Smooth muscle cell (in vitro differentiated cells): ENCODE results near the gene INF2. TPM values are rescaled to one million over a fixed set of nuclear protein-coding genes. Genes with fewer than 3 reads are reported as not detected.

Experiments used
- DNase-seq: peaks from one replicate; lab custom pipeline; 2025; ENCODE audit not compliant: unreplicated experiment; lab: John Stamatoyannopoulos, UW
- H2AFZ ChIP-seq: fragments of 200-600 bp; sonication (generic); 2 replicates; pipeline ENCODE4 v1.6.0; 2016; ENCODE audit warnings: antibody characterized with exemption, low read depth, mild to moderate bottlenecking
- H3F3A ChIP-seq: fragments of 200-600 bp; sonication (generic); 2 replicates; pipeline ENCODE4 v1.6.0; 2017; ENCODE audit warnings: antibody characterized with exemption, low read depth
- H3K27ac ChIP-seq: fragments of 200-600 bp; sonication (generic); 2 replicates; pipeline ENCODE4 v1.5.1; 2016; ENCODE audit warnings: low read depth, mild to moderate bottlenecking
- H3K27me3 ChIP-seq: fragments of 200-600 bp; sonication (generic); 2 replicates; pipeline ENCODE4 v1.6.1; 2016; ENCODE audit warnings: low read depth, mild to moderate bottlenecking
- H3K36me3 ChIP-seq: fragments of 200-600 bp; sonication (generic); 2 replicates; pipeline ENCODE4 v1.5.1; 2016; ENCODE audit warnings: low read depth
- H3K4me1 ChIP-seq: fragments of 200-600 bp; sonication (generic); 2 replicates; pipeline ENCODE4 v1.5.1; 2016; ENCODE audit warnings: low read depth
- H3K4me2 ChIP-seq: fragments of 200-600 bp; sonication (generic); 2 replicates; pipeline ENCODE4 v1.6.0; 2016; ENCODE audit warnings: mild to moderate bottlenecking
- H3K4me3 ChIP-seq: fragments of 200-600 bp; sonication (generic); 2 replicates; pipeline ENCODE4 v1.5.1; 2016; ENCODE audit warnings: mild to moderate bottlenecking
- H3K79me2 ChIP-seq: fragments of 200-600 bp; sonication (generic); 2 replicates; pipeline ENCODE4 v1.6.0; 2016; ENCODE audit warnings: low read depth, mild to moderate bottlenecking
- H3K9ac ChIP-seq: fragments of 200-600 bp; sonication (generic); 2 replicates; pipeline ENCODE4 v1.6.0; 2016; ENCODE audit warnings: low read depth
- H3K9me3 ChIP-seq: fragments of 200-600 bp; sonication (generic); replicated peaks from 2 replicates; pipeline ENCODE4 v1.5.1; 2016; ENCODE audit warnings: low read depth
- H4K20me1 ChIP-seq: fragments of 200-600 bp; sonication (generic); 2 replicates; pipeline ENCODE4 v1.6.0; 2016; ENCODE audit warnings: low read depth
- WGBS: methylation state at CpG from one replicate; pipeline ENCODE4 v1.1.7; 2016; ENCODE audit warnings: low lambda C conversion rate; 5-methylcytosine and 5-hydroxymethylcytosine counted together
- polyA plus RNA-seq: library from polyadenylated mRNA; unstranded; fragments of >200 nt; fragmentation: Nextera tagmentation; extraction: Ambion mirVana; gene quantifications from 2 replicates; pipeline ENCODE4 v1.2.1, GENCODE V29; 2016
- total RNA-seq: library from RNA; depleted of rRNA; stranded (reverse); fragments of >200 nt; gene quantifications from 2 replicates; pipeline ENCODE4 v1.2.3, GENCODE V29; 2014
- TF ChIP-seq, protein P1 (sequence below): fragments of 200-600 bp; sonication (generic); IDR thresholded peaks from 2 replicates; pipeline ENCODE4 v1.5.1; 2017; ENCODE audit warnings: borderline replicate concordance, mild to moderate bottlenecking, antibody characterized with exemption; ENCODE audit not compliant: insufficient read depth, poor library complexity, severe bottlenecking

INF2 gene
- total and polyA plus RNA-seq, 2 experiments from 2014 or later: 19.9 to 29.8 TPM

DNA sequence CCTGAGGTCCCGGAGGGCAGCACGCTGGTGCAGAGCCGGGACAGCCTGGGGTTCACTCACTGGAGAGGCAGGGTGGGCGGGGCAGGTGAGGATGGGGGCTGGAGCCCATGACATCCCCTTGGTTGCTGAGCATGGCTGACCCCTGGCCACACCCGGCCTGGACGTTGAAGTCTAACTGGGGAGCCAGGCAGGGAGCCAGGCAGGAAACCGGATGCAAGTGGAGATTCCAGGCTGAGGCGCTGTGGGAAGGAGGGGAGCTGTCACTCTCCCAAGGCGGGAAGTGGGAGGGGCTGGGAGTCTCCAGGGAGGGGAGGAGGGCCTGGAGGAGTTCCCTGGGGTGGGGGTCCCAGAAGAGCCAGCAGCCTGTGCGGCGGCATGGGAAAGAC, 7.7 kb upstream of the INF2 start:
- H3K36me3 ChIP-seq: no peaks in the 10 kb centered on the region
- no peaks in the 10 kb centered on the region for H3K79me2 ChIP-seq
- H2AFZ ChIP-seq: peak overlapping the region; percentile 17
- H3K4me3 ChIP-seq: peak overlapping the region; percentile 14
- TF ChIP-seq, protein P1, sequence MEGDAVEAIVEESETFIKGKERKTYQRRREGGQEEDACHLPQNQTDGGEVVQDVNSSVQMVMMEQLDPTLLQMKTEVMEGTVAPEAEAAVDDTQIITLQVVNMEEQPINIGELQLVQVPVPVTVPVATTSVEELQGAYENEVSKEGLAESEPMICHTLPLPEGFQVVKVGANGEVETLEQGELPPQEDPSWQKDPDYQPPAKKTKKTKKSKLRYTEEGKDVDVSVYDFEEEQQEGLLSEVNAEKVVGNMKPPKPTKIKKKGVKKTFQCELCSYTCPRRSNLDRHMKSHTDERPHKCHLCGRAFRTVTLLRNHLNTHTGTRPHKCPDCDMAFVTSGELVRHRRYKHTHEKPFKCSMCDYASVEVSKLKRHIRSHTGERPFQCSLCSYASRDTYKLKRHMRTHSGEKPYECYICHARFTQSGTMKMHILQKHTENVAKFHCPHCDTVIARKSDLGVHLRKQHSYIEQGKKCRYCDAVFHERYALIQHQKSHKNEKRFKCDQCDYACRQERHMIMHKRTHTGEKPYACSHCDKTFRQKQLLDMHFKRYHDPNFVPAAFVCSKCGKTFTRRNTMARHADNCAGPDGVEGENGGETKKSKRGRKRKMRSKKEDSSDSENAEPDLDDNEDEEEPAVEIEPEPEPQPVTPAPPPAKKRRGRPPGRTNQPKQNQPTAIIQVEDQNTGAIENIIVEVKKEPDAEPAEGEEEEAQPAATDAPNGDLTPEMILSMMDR: no peak
- H3K9ac ChIP-seq: no peak overlapping the region
- H3K4me1 ChIP-seq: peaks cover 48% of the 10 kb centered on the region
- no peaks in the 10 kb centered on the region for H3K9me3 ChIP-seq
- 4% methylated on average over 6 of the region's 11 CpGs for WGBS
- no peaks in the 10 kb centered on the region for H3K27me3 ChIP-seq
- H3K4me2 ChIP-seq: peak overlapping the region; percentile 84
- H3F3A ChIP-seq: peaks cover 17% of the 10 kb centered on the region
- no peak for DNase-seq
- peak overlapping the region; percentile 100 for H3K27ac ChIP-seq
- no peaks in the 10 kb centered on the region for H4K20me1 ChIP-seq

DNA sequence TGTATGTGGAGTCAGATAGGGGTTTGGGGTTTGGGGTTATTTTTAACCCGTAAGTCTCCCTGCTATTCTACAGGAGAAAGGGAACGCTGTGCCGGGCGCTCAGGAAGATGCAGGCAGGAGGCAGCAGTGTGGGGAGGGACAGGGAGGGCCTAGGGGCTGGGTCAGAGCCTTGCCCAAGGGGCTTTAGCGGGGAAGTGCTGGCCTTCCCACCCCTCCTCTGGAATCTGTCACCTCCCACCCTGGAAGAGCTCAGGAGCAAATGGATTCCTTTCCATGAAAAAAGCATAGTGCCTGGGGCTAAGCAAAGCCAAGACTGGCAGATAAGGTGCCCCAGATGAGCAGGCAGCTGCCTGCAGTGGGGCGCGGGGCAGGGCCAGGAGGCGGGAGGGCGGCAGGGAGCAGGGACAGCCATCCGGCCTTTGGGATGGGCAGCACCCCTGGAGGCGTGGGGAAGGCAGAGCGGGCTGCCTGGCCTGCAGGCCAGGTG, 7.3 kb upstream of the INF2 start:
- TF ChIP-seq, protein P1: no peak
- no peaks in the 10 kb centered on the region for H3K9me3 ChIP-seq
- WGBS: 9% methylated on average over 12 of the region's 12 CpGs
- H3K4me1 ChIP-seq: peaks cover 43% of the 10 kb centered on the region
- H2AFZ ChIP-seq: peak overlapping the region; percentile 37
- H4K20me1 ChIP-seq: no peaks in the 10 kb centered on the region
- peak overlapping the region; percentile 100 for H3K27ac ChIP-seq
- H3K4me3 ChIP-seq: peak overlapping the region; percentile 14
- no peak overlapping the region for H3K9ac ChIP-seq
- peak overlapping the region; percentile 84 for H3K4me2 ChIP-seq
- H3K79me2 ChIP-seq: no peaks in the 10 kb centered on the region
- H3K36me3 ChIP-seq: no peaks in the 10 kb centered on the region
- no peaks in the 10 kb centered on the region for H3K27me3 ChIP-seq
- DNase-seq: no peak
- H3F3A ChIP-seq: peaks cover 17% of the 10 kb centered on the region

DNA sequence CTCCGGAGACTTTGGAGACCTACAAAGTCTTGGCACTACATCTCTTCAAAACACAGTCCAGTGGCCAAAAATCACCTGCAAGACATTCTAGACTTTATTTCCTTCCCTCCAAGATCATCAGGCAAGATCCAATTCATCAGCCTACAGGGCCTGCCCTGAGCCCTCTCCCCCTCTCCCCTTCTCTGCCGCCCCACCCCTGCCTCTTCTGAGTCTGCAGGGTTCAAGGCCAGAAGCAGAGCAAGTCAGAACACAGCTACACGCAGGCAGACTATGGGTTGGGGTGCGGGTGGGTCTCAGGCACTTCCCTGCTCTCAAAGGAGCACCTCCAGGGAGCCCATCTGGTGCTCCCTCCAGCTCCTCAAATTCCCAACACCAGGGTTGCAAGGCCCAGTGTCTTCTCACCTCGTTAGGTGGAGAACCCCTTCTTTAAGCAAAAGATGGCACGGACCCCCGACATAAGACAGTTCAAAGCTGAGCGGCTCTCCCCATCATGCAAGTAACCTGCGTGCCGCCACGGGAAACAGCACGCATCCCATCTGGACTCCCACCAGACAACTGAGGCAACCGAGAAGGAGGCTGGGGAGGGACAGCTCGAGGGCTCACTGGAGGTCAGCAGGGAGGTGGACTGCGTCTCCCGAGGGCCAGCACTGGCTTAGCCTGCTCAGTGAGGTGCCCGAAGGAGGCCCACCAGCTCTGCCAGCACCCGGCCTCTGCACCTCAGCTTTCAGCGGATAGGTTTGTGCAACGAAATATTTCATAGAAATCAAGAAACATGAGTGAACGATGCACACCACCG, 5.6 kb upstream of the INF2 start:
- Histone ChIP-seq H3K36me3 (no peaks in the 10 kb centered on the region), H3K79me2 (no peaks in the 10 kb centered on the region), H3K9me3 (no peaks in the 10 kb centered on the region), H3K9ac (no peak overlapping the region), H3F3A (peaks cover 25% of the 10 kb centered on the region), H4K20me1 (no peaks in the 10 kb centered on the region), H2AFZ (no peak overlapping the region), H3K27ac (no peak overlapping the region), H3K4me1 (peaks cover 38% of the 10 kb centered on the region), H3K4me2 (no peak overlapping the region), H3K4me3 (no peak overlapping the region), H3K27me3 (no peaks in the 10 kb centered on the region)
- DNase-seq: no peak
- WGBS: 87% methylated on average over 21 of the region's 22 CpGs
- TF ChIP-seq, protein P1: no peak
